Calu3 (cell line): ENCODE data around the gene RNF212B. TPM values are rescaled to one million over a fixed set of nuclear protein-coding genes. Genes with fewer than 3 reads are reported as not detected.
"Not testable (repeated sequence)": the region's sequence is repeated elsewhere in the genome, so short reads cannot be mapped to it uniquely, and the experiment has no call there.

Experiments
- BruUV-seq: library from RNA; stranded (reverse); fragments of 400-500 nt; replicated peaks from 2 replicates; lab custom pipeline; 2021; lab: Mats Ljungman, UMichigan
- CTCF ChIA-PET: fragments of 300-600 bp; sonication (Branson Sonifier 250); formaldehyde crosslinking; loops from one replicate; lab custom pipeline; 2022; ENCODE audit warnings: antibody characterized with exemption; lab: Charles Lee
- DNase-seq: peaks from one replicate; pipeline ENCODE4 v3.0.0; 2022
- H3K27ac Mint-ChIP-seq: one replicate; pipeline ENCODE4 v1.8.0; 2022; ENCODE audit warnings: mixed read lengths; ENCODE audit not compliant: unreplicated experiment
- H3K27me3 Mint-ChIP-seq: one replicate; pipeline ENCODE4 v1.8.0; 2022; ENCODE audit warnings: mixed read lengths; ENCODE audit not compliant: unreplicated experiment
- H3K36me3 Mint-ChIP-seq: one replicate; pipeline ENCODE4 v1.8.0; 2022; ENCODE audit warnings: mild to moderate bottlenecking, moderate library complexity, mixed read lengths; ENCODE audit not compliant: insufficient read depth, unreplicated experiment
- H3K4me1 Mint-ChIP-seq: one replicate; pipeline ENCODE4 v1.8.0; 2022; ENCODE audit warnings: mild to moderate bottlenecking, low read depth, mixed read lengths; ENCODE audit not compliant: unreplicated experiment
- H3K4me3 Mint-ChIP-seq: one replicate; pipeline ENCODE4 v1.8.0; 2022; ENCODE audit warnings: mild to moderate bottlenecking, low read depth, moderate library complexity, mixed read lengths; ENCODE audit not compliant: unreplicated experiment
- H3K9me3 Mint-ChIP-seq: one replicate; pipeline ENCODE4 v1.8.0; 2022; ENCODE audit warnings: low read depth, mixed read lengths; ENCODE audit not compliant: unreplicated experiment
- intact Hi-C: fragments of 100-400 bp; cut with micrococcal nuclease; formaldehyde crosslinking; loops from one replicate; pipeline ENCODE4 v1.10.0; 2022; ENCODE audit not compliant: unreplicated experiment
- total RNA-seq: library from RNA; stranded (reverse); gene quantifications from 2 replicates; pipeline ENCODE4 v1.2.3, GENCODE V29; 2022
- TF ChIP-seq, protein P1 (sequence below): fragments of 200-600 bp; IDR thresholded peaks from one replicate; pipeline ENCODE4 v1.8.0; 2022; ENCODE audit warnings: antibody characterized with exemption; ENCODE audit not compliant: unreplicated experiment

RNF212B gene
- total RNA-seq, 1 experiment from 2014 or later = not detected

- peaks cover 14% of the 10 kb centered on the region for H3K27me3 Mint-ChIP-seq
- no peaks in the 10 kb centered on the region for H3K4me1 Mint-ChIP-seq
- no peak overlapping the region for H3K27ac Mint-ChIP-seq
- CTCF ChIA-PET = interaction anchor here (1.1 kb wide), 1 partner anchor 8 kb away, joined by 4 read pairs; no protein-coding TSS in a partner anchor
- TF ChIP-seq, protein P1, sequence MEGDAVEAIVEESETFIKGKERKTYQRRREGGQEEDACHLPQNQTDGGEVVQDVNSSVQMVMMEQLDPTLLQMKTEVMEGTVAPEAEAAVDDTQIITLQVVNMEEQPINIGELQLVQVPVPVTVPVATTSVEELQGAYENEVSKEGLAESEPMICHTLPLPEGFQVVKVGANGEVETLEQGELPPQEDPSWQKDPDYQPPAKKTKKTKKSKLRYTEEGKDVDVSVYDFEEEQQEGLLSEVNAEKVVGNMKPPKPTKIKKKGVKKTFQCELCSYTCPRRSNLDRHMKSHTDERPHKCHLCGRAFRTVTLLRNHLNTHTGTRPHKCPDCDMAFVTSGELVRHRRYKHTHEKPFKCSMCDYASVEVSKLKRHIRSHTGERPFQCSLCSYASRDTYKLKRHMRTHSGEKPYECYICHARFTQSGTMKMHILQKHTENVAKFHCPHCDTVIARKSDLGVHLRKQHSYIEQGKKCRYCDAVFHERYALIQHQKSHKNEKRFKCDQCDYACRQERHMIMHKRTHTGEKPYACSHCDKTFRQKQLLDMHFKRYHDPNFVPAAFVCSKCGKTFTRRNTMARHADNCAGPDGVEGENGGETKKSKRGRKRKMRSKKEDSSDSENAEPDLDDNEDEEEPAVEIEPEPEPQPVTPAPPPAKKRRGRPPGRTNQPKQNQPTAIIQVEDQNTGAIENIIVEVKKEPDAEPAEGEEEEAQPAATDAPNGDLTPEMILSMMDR = no peak
- no peaks in the 10 kb centered on the region for H3K36me3 Mint-ChIP-seq
- no peak overlapping the region for H3K4me3 Mint-ChIP-seq
- intact Hi-C loops = no loop called here
- no TSS peak for BruUV-seq
- no peak for DNase-seq
- no peaks in the 10 kb centered on the region for H3K9me3 Mint-ChIP-seq
Observed at GRCh38 chr14:23227566-23227965, 10.2 kb upstream of the RNF212B start.

- intact Hi-C loops = no loop called here
- no TSS peak for BruUV-seq
- TF ChIP-seq, protein P1 = no peak
- CTCF ChIA-PET = no interaction called here
- no peak for DNase-seq
- Mint-ChIP-seq H3K36me3 (no peaks in the 10 kb centered on the region), H3K4me1 (no peaks in the 10 kb centered on the region), H3K27ac (no peak overlapping the region), H3K9me3 (no peaks in the 10 kb centered on the region), H3K4me3 (no peak overlapping the region), H3K27me3 (peaks cover 10% of the 10 kb centered on the region)
Observed at GRCh38 chr14:23228812-23229211, 8.9 kb upstream of the RNF212B start.

DNA sequence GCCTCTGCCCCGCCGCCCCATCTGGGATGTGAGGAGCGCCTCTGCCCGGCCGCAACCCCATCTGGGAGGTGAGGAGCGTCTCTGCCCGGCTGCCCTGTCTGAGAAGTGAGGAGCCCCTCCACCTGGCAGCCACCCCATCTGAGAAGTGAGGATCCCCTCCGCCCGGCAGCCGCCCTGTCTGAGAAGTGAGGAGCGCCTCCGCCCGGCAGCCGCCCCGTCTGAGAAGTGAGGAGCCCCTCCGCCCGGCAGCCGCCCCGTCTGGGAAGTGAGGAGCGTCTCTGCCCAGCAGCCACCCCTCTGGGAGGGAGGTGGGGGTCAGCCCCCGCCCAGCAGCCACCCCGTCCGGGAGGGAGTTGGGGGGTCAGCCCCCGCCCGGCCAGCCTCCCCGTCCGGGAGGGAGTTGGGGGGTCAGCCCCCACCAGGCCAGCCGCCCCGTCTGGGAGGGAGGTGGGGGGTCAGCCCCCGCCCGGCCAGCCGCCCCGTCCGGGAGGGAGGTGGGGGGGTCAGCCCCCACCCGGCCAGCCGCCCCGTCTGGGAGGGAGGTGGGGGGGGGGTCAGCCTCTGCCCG lies 5.4 kb upstream of the RNF212B start:
- DNase-seq, H3K27me3 Mint-ChIP-seq, H3K9me3 Mint-ChIP-seq, BruUV-seq, H3K27ac Mint-ChIP-seq, H3K36me3 Mint-ChIP-seq, intact Hi-C loops, H3K4me1 Mint-ChIP-seq, CTCF ChIA-PET, H3K4me3 Mint-ChIP-seq: not testable (repeated sequence)

GRCh38 chr14:23240661-23241060 lies 2.9 kb downstream of the RNF212B start:
- H3K27ac Mint-ChIP-seq = no peak overlapping the region
- no TSS peak for BruUV-seq
- intact Hi-C loops = no loop called here
- H3K36me3 Mint-ChIP-seq = no peaks in the 10 kb centered on the region
- H3K4me3 Mint-ChIP-seq = no peak overlapping the region
- H3K9me3 Mint-ChIP-seq = no peaks in the 10 kb centered on the region
- CTCF ChIA-PET = no interaction called here
- no peaks in the 10 kb centered on the region for H3K27me3 Mint-ChIP-seq
- DNase-seq = no peak
- H3K4me1 Mint-ChIP-seq = peaks cover 24% of the 10 kb centered on the region
- TF ChIP-seq, protein P1 = no peak

- BruUV-seq, H3K36me3 Mint-ChIP-seq, CTCF ChIA-PET, H3K27me3 Mint-ChIP-seq, H3K27ac Mint-ChIP-seq, DNase-seq, H3K4me3 Mint-ChIP-seq, H3K9me3 Mint-ChIP-seq, intact Hi-C loops: not testable (repeated sequence)
- peaks cover 27% of the 10 kb centered on the region for H3K4me1 Mint-ChIP-seq
Observed at GRCh38 chr14:23241061-23241715, 3.5 kb downstream of the RNF212B start.
